Naive thymus-derived CD8-positive, alpha-beta T cell (primary cell): ENCODE data around the gene ST6GAL1. TPM values are rescaled to one million over a fixed set of nuclear protein-coding genes. Genes with fewer than 3 reads are reported as not detected.
"Not testable (repeated sequence)": the region's sequence is repeated elsewhere in the genome, so short reads cannot be mapped to it uniquely, and the experiment has no call there.

Experiments used
- ATAC-seq, 2 donors: fragments of 150-1000 bp; cut with Tn5 transposase in 1 of 2; sonication (Bioruptor Pico), chemical (Tn5 transposase) in 1 of 2; 1 replicate in 1 of 2; 2 replicates in 1 of 2; pipeline ENCODE4 v1.10.0; 2021; ENCODE audit warnings: mild to moderate bottlenecking in 2 of 2, moderate library complexity in 2 of 2
- POLR2A ChIA-PET: fragments of 350-600 bp; sonication (Branson Sonifier 250); formaldehyde crosslinking; loops from one replicate; lab custom pipeline; 2021; ENCODE audit warnings: antibody characterized with exemption; lab: Charles Lee
- DNase-seq, 10 donors: peaks; one replicate each; pipeline versions ENCODE4 v3.0.0 to v3.0.0-alpha.2; 2020 to 2022
- H3K27ac Mint-ChIP-seq, 10 donors: one replicate each; pipeline ENCODE4 v1.8.0; 2020 to 2022; ENCODE audit warnings: mild to moderate bottlenecking in 10 of 10, mixed read lengths in 10 of 10, moderate library complexity in 4 of 10, inconsistent platforms in 1 of 10
- H3K27me3 Mint-ChIP-seq, 5 donors: one replicate each; pipeline ENCODE4 v1.8.0; 2021 to 2022; ENCODE audit warnings: mixed read lengths in 5 of 5
- H3K36me3 Mint-ChIP-seq, 3 donors: one replicate each; pipeline ENCODE4 v1.8.0; 2020 to 2022; ENCODE audit warnings: mixed read lengths in 3 of 3, mild to moderate bottlenecking in 2 of 3, inconsistent platforms in 1 of 3
- H3K4me1 Mint-ChIP-seq, 4 donors: one replicate each; pipeline ENCODE4 v1.8.0; 2021 to 2022; ENCODE audit warnings: mixed read lengths in 4 of 4
- H3K4me3 Mint-ChIP-seq, 10 donors: one replicate each; pipeline ENCODE4 v1.8.0; 2020 to 2022; ENCODE audit warnings: mild to moderate bottlenecking in 10 of 10, mixed read lengths in 10 of 10, moderate library complexity in 6 of 10, inconsistent platforms in 1 of 10
- H3K9me3 Mint-ChIP-seq, 9 donors: one replicate each; pipeline ENCODE4 v1.8.0; 2020 to 2022; ENCODE audit warnings: mixed read lengths in 9 of 9, mild to moderate bottlenecking in 3 of 9, inconsistent platforms in 1 of 9, moderate library complexity in 1 of 9
- polyA plus RNA-seq, 3 donors: library from polyadenylated mRNA; unstranded; fragments of 300-500 nt; fragmentation: Illumina TruSeq; gene quantifications; one replicate each; pipeline ENCODE4 v1.2.3, GENCODE V29; 2021
- total RNA-seq, 8 experiments: library from RNA in 2 of 8; stranded (reverse) in 2 of 8; gene quantifications; one replicate each; pipeline ENCODE4 v1.2.3 and lab custom pipeline; 2021 to 2026

ST6GAL1 gene
- total and polyA plus RNA-seq, 5 experiments from 2014 or later = 139 to 250 (median 223) TPM

GRCh38 chr3:186990277-186990676, 60.0 kb downstream of the ST6GAL1 start:
- Mint-ChIP-seq H3K36me3 (peaks cover 0 to 67% (median 18%) of the 10 kb centered on the region in 3 donors), H3K27ac (peak overlapping the region in 5 of 10 donors; percentile 14 to 81 (median 66)), H3K27me3 (no peaks in the 10 kb centered on the region), H3K4me3 (no peak overlapping the region), H3K9me3 (no peaks in the 10 kb centered on the region), H3K4me1 (peaks cover 33 to 85% (median 65%) of the 10 kb centered on the region in 4 donors)
- POLR2A ChIA-PET = interaction anchor here (0.8 to 1.0 kb wide), 2 partner anchors 24 to 76 kb away, joined by 3 to 4 read pairs; no protein-coding TSS in a partner anchor
- ATAC-seq = no peak
- no peak for DNase-seq

DNA sequence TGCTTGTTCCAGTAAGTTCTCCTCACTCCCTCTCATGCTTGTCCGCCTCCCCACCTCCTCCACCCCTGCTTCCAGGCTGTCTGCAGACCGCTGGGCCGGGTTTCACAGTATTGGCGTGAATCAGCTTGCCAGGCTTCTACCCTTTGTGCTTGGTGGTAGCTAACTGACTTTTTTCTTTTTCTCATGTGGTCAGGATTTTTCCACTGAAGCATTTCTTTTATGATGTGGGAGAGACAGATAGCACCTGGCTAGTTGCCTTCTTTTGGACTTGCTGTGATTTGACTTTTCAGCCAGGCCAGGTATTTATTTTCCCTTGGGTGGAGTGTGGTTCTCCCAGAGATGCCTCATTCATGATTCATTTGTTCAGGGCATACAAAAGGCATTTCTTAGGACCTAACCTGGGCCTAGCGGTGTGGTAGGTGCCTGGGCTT, 60.6 kb downstream of the ST6GAL1 start:
- no peak overlapping the region for H3K4me3 Mint-ChIP-seq
- DNase-seq (no peak), ATAC-seq (no peak)
- POLR2A ChIA-PET = interaction anchor here (0.8 to 1.0 kb wide), 2 partner anchors 23 to 76 kb away, joined by 3 to 4 read pairs; no protein-coding TSS in a partner anchor
- H3K4me1 Mint-ChIP-seq = peaks cover 31 to 82% (median 63%) of the 10 kb centered on the region in 4 donors
- H3K27me3 Mint-ChIP-seq = no peaks in the 10 kb centered on the region
- peaks cover 0 to 61% (median 16%) of the 10 kb centered on the region in 3 donors for H3K36me3 Mint-ChIP-seq
- no peaks in the 10 kb centered on the region for H3K9me3 Mint-ChIP-seq
- H3K27ac Mint-ChIP-seq = peak overlapping the region in 8 of 10 donors; percentile 1 to 80 (median 64)

GRCh38 chr3:186991470-186991869, 61.1 kb downstream of the ST6GAL1 start:
- peak overlapping the region in 6 of 10 donors; percentile 19 to 80 (median 45) for H3K27ac Mint-ChIP-seq
- POLR2A ChIA-PET = no interaction called here
- peaks cover 0 to 61% (median 13%) of the 10 kb centered on the region in 3 donors for H3K36me3 Mint-ChIP-seq

DNA sequence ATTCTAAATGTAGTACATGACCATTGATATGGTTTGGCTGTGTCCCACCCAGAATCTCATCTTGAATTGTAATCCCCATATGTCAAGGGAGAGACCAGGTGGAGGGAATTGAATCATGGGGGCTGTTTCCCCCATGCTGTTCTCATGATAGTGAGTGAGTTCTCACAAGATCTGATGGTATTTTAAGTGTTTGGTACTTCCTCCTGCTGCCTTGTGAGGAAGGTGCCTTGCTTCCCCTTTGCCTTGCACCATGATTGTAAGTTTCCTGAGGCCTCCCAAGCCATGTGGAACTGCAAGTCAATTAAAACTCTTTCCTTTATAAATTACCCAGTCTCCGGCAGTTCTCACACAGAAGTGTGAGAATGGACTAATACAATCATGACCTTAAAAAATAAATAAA, 61.8 kb downstream of the ST6GAL1 start:
- H3K4me3 Mint-ChIP-seq = peak overlapping the region in 1 of 10 donors; percentile 42
- peaks cover 0 to 60% (median 12%) of the 10 kb centered on the region in 3 donors for H3K36me3 Mint-ChIP-seq
- DNase-seq, ATAC-seq, H3K9me3 Mint-ChIP-seq, H3K27me3 Mint-ChIP-seq, POLR2A ChIA-PET: not testable (repeated sequence)
- peaks cover 31 to 81% (median 64%) of the 10 kb centered on the region in 4 donors for H3K4me1 Mint-ChIP-seq
- peak overlapping the region in 7 of 10 donors; percentile 19 to 80 (median 37) for H3K27ac Mint-ChIP-seq

More at GRCh38 chr3:186991470-186991869, 61.1 kb downstream of the ST6GAL1 start:
- DNase-seq = no peak
- Mint-ChIP-seq H3K27me3 (no peaks in the 10 kb centered on the region), H3K4me1 (peaks cover 31 to 82% (median 63%) of the 10 kb centered on the region in 4 donors), H3K9me3 (no peaks in the 10 kb centered on the region), H3K4me3 (no peak overlapping the region)
- ATAC-seq = no peak

DNA sequence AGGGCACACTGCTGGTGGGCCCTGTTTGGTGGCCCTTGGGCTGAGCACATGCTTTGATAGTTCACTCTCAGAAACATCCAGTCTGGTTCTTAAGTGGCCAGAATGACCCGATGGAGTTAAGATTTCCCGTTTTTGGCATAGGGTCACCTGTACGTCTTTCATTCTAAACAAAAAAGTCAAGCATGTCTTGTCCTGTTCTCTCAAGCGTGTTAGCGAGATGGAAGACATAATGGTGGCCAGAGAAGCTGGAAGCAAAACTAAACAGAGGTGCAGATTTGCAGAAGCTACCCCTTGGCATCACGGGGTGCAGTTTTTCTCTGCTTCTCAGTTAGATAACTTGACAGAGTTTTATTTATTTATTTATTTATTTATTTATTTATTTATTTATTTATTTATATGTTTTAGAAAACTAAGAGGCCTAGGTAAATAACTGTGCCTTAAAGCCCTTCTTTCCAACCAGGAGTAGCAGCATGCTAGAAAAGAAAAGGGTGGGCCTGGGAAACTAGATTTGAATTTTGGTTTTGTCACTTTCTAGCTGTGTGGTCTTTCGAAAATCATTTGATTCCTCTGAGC, 63.0 kb downstream of the ST6GAL1 start:
- Mint-ChIP-seq H3K36me3 (peaks cover 0 to 62% (median 10%) of the 10 kb centered on the region in 3 donors), H3K9me3 (no peaks in the 10 kb centered on the region), H3K27ac (peak overlapping the region in 5 of 10 donors; percentile 27 to 80 (median 70)), H3K27me3 (no peaks in the 10 kb centered on the region), H3K4me1 (peaks cover 25 to 77% (median 58%) of the 10 kb centered on the region in 4 donors), H3K4me3 (no peak overlapping the region)
- ATAC-seq (no peak), DNase-seq (no peak)
- POLR2A ChIA-PET = no interaction called here

- Mint-ChIP-seq H3K36me3 (peaks cover 0 to 57% (median 10%) of the 10 kb centered on the region in 3 donors), H3K4me3 (no peak overlapping the region), H3K27ac (peak overlapping the region in 8 of 10 donors; percentile 29 to 84 (median 73)), H3K4me1 (peaks cover 20 to 78% (median 51%) of the 10 kb centered on the region in 4 donors), H3K27me3 (no peaks in the 10 kb centered on the region), H3K9me3 (no peaks in the 10 kb centered on the region)
- ATAC-seq (no peak), DNase-seq (no peak)
- POLR2A ChIA-PET = interaction anchor here (0.7 to 1.0 kb wide), 2 partner anchors 32 to 47 kb away, joined by 3 to 4 read pairs; no protein-coding TSS in a partner anchor
Measured at GRCh38 chr3:186994000-186994955, 64.0 kb downstream of the ST6GAL1 start.

GRCh38 chr3:186996356-186996755, 66.0 kb downstream of the ST6GAL1 start:
- H3K4me3 Mint-ChIP-seq = peak overlapping the region in 1 of 10 donors; percentile 76
- peaks cover 19 to 79% (median 42%) of the 10 kb centered on the region in 4 donors for H3K4me1 Mint-ChIP-seq
- peak overlapping the region in 6 of 10 donors; percentile 6 to 83 (median 34) for H3K27ac Mint-ChIP-seq
- ATAC-seq = no peak
- POLR2A ChIA-PET = no interaction called here
- no peak for DNase-seq
- H3K27me3 Mint-ChIP-seq = no peaks in the 10 kb centered on the region
- no peaks in the 10 kb centered on the region for H3K9me3 Mint-ChIP-seq
- H3K36me3 Mint-ChIP-seq = peaks cover 0 to 48% (median 12%) of the 10 kb centered on the region in 3 donors

DNA sequence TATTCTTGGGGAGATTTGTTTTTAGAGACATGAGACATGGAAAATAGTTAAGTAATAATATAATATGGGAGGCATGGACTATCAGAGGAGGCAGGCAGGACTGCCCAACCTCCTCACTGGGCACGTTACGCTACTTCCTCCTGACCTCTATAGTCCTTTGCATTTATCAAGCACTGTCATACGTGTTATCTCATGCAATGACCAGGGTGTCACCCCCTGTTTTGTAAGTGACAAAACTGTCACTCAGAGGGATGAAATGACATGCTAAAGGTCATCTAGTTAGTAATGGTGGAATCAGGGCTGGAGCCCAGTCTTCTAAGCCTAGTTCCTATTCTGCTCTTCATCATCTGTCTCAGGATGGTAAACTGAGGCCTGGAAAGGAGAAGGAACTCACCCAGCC, 66.7 kb downstream of the ST6GAL1 start:
- POLR2A ChIA-PET = no interaction called here
- Mint-ChIP-seq H3K27ac (peak overlapping the region in 7 of 10 donors; percentile 7 to 83 (median 55)), H3K36me3 (peaks cover 3 to 42% (median 7%) of the 10 kb centered on the region in 3 donors)

GRCh38 chr3:186997473-186997939, 67.2 kb downstream of the ST6GAL1 start:
- H3K27me3 Mint-ChIP-seq = no peaks in the 10 kb centered on the region
- H3K36me3 Mint-ChIP-seq = peaks cover 3 to 39% (median 12%) of the 10 kb centered on the region in 3 donors
- DNase-seq (no peak), ATAC-seq (peak in 1 of 2 donors; percentile 28)
- peak overlapping the region in 7 of 10 donors; percentile 29 to 83 (median 55) for H3K27ac Mint-ChIP-seq
- H3K9me3 Mint-ChIP-seq = peaks cover 0 to 2% (median 0%) of the 10 kb centered on the region in 9 donors
- peak overlapping the region in 1 of 10 donors; percentile 76 for H3K4me3 Mint-ChIP-seq
- POLR2A ChIA-PET = interaction anchor here (0.6 kb wide), 1 partner anchor 83 kb away, joined by 5 read pairs; no protein-coding TSS in a partner anchor
- peaks cover 14 to 78% (median 40%) of the 10 kb centered on the region in 4 donors for H3K4me1 Mint-ChIP-seq

More for the DNA sequence above, 66.7 kb downstream of the ST6GAL1 start:
- peak overlapping the region in 2 of 10 donors; percentile 39 to 76 for H3K4me3 Mint-ChIP-seq
- H3K9me3 Mint-ChIP-seq = no peaks in the 10 kb centered on the region
- H3K27me3 Mint-ChIP-seq = no peaks in the 10 kb centered on the region
- ATAC-seq = no peak
- H3K4me1 Mint-ChIP-seq = peaks cover 12 to 76% (median 38%) of the 10 kb centered on the region in 4 donors
- no peak for DNase-seq

DNA sequence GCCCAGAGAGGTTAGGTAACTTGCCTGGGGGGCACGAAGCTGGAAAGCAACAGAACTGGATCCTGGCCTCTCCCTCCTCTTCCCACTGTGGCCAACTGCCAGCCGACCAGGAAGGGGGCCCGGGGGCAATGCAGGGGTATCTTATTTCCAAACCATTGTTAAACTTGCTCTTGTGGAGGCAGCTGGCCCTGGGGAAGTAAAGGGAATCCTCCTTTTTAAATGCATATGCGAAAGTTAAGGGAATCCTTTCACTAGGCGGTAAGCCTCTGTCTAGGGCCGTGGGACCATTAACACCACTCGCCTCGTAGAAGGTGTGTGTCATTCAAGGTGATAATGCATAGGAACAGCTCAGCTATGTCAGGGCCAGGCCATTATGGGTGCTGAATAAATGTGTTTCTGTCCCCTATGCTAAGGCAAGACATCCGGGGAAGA, 68.6 kb downstream of the ST6GAL1 start:
- ATAC-seq = no peak
- Mint-ChIP-seq H3K27ac (peak overlapping the region in 1 of 10 donors; percentile 49), H3K9me3 (peaks cover 0 to 8% (median 0%) of the 10 kb centered on the region in 9 donors), H3K27me3 (no peaks in the 10 kb centered on the region), H3K4me3 (no peak overlapping the region), H3K4me1 (peaks cover 13 to 80% (median 43%) of the 10 kb centered on the region in 4 donors), H3K36me3 (peaks cover 3 to 36% (median 18%) of the 10 kb centered on the region in 3 donors)
- POLR2A ChIA-PET = no interaction called here
- DNase-seq = no peak

DNA sequence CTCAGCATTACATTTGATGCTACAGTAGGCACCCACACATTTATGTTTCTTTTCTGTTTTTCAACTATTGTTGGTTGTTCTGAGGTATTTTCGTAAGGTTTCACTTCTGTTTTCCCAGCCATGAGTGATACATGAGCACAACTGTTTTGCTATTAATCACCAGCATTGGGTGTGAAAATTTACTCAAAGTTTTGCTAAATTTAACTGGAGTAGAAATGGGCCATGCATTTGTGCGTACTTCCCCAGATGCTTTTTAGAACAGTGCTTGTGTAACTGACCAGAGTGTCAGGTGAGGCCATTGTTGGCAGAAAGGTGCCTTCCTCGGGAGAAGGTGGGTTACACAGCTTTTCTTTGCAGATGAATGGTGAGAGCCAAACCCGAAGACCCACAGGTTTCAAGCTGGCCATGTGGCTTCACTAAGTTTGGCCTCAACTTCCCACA, 70.4 kb downstream of the ST6GAL1 start:
- Mint-ChIP-seq H3K27me3 (no peaks in the 10 kb centered on the region), H3K27ac (peak overlapping the region in 7 of 10 donors; percentile 1 to 88 (median 61)), H3K36me3 (peaks cover 10 to 28% (median 23%) of the 10 kb centered on the region in 3 donors), H3K4me1 (peaks cover 18 to 84% (median 54%) of the 10 kb centered on the region in 4 donors), H3K9me3 (peaks cover 0 to 10% (median 0%) of the 10 kb centered on the region in 9 donors), H3K4me3 (peak overlapping the region in 1 of 10 donors; percentile 41)
- peak in 1 of 2 donors; percentile 28 for ATAC-seq
- POLR2A ChIA-PET = no interaction called here
- DNase-seq = no peak
